T-helper 17 cell (primary cell): ENCODE measurements around the gene ALKBH1. TPM values are rescaled to one million over a fixed set of nuclear protein-coding genes. Genes with fewer than 3 reads are reported as not detected.
"Not testable (repeated sequence)": the region's sequence is repeated elsewhere in the genome, so short reads cannot be mapped to it uniquely, and the experiment has no call there.

Experiments used
- ATAC-seq: fragments of 150-1000 bp; cut with Tn5 transposase; 2 replicates; pipeline ENCODE4 v1.10.0; 2021; ENCODE audit warnings: mild to moderate bottlenecking, moderate library complexity
- DNase-seq, 3 donors: peaks; one replicate each; pipeline versions ENCODE4 v3.0.0 to v3.0.0-alpha.2; 2020 to 2021
- H3K9me3 ChIP-seq: one replicate; pipeline ENCODE4 v1.7.0; 2013; ENCODE audit warnings: low read length, mild to moderate bottlenecking; ENCODE audit not compliant: control insufficient read depth, poor library complexity, severe bottlenecking
- H3K27ac Mint-ChIP-seq: one replicate; pipeline ENCODE4 v1.8.0; 2022; ENCODE audit warnings: mild to moderate bottlenecking, moderate library complexity, mixed read lengths
- H3K27me3 Mint-ChIP-seq: one replicate; pipeline ENCODE4 v1.8.0; 2022; ENCODE audit warnings: mixed read lengths
- H3K36me3 Mint-ChIP-seq: one replicate; pipeline ENCODE4 v1.8.0; 2022; ENCODE audit warnings: low read depth, mixed read lengths
- H3K4me1 Mint-ChIP-seq: one replicate; pipeline ENCODE4 v1.8.0; 2022; ENCODE audit warnings: mild to moderate bottlenecking, mixed read lengths
- H3K4me3 Mint-ChIP-seq: one replicate; pipeline ENCODE4 v1.8.0; 2022; ENCODE audit warnings: mild to moderate bottlenecking, moderate library complexity, mixed read lengths
- total RNA-seq, 4 donors: library from RNA in 2 of 4; stranded (reverse) in 2 of 4; gene quantifications; one replicate each; pipeline ENCODE4 v1.2.3 and lab custom pipeline; 2022 to 2026

Gene ALKBH1
- total RNA-seq, 2 donors from 2014 or later: 8.8 to 10.6 TPM

DNA sequence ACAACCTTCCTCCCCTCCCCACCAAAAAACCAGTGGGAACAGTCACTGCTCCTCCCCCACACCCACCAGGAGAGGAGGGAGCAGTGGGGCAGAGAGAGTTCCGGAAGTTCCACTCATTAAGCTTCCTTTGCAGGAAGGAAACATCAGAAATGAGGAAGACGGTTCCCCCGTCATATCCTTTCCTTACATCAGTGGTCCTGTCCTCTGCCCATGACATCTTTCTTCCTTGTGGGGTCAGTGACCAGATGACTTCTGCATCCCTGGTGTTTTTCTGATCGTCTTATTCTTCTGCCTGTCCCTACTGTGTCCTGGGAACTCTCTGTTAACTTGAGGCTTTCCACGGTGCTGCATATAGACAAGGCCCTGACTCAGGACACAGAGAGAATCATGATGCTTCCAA lies 50.5 kb downstream of the ALKBH1 start:
- H3K36me3 Mint-ChIP-seq: no peaks in the 10 kb centered on the region
- DNase-seq (no peak), ATAC-seq (no peak)
- peaks cover 9% of the 10 kb centered on the region for H3K4me1 Mint-ChIP-seq
- no peak overlapping the region for H3K27ac Mint-ChIP-seq
- no peak overlapping the region for H3K4me3 Mint-ChIP-seq
- no peaks in the 10 kb centered on the region for H3K9me3 ChIP-seq
- H3K27me3 Mint-ChIP-seq: peaks cover 9% of the 10 kb centered on the region

DNA sequence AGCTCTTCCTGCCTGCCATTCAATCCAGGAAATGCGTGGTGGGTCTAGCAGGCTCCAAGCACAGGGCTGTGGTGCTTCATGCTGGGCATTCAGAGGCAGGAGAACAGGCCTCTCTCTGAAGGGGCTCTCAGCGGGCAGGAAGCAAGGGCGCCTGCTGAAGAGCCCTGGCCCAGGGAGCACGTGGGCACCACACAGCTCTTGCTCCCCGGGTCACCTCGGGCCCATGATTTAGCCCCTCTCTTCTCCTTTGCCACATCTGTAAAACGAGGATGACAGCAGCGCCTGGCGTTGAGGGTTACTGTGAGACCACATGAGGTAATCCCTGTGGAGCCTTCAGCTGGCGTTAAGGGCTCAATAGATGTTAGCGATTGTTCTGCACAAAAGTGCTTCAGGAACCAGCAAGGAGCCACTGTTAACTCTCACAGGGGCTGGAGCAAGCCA lies 53.8 kb downstream of the ALKBH1 start:
- H3K4me3 Mint-ChIP-seq: no peak overlapping the region
- H3K4me1 Mint-ChIP-seq: peaks cover 9% of the 10 kb centered on the region
- H3K36me3 Mint-ChIP-seq: no peaks in the 10 kb centered on the region
- ATAC-seq (no peak), DNase-seq (no peak)
- no peaks in the 10 kb centered on the region for H3K27me3 Mint-ChIP-seq
- H3K27ac Mint-ChIP-seq: peak overlapping the region; percentile 56
- H3K9me3 ChIP-seq: no peaks in the 10 kb centered on the region

DNA sequence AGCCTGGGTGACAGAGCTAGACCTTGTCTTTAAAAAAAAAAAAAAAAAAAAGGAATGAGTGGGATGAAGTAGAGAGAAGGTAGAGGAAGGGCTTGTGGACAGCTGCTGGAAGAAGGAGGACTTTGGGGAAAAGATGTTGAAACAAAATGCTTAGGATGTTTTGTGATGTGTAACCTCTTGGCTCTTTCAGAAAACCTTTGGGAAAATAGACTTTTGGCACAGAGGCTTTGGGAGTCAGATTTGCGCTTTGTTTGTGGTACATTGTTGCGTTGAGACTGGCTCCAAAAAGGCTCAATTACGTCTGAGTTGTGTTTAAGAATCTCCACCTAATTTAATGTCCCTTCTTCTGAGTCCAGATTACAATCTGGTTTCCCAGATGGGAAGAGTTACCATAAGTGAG lies 58.5 kb downstream of the ALKBH1 start:
- ATAC-seq (no peak), DNase-seq (no peak)
- Mint-ChIP-seq H3K4me3 (no peak overlapping the region), H3K27me3 (no peaks in the 10 kb centered on the region), H3K36me3 (no peaks in the 10 kb centered on the region), H3K27ac (no peak overlapping the region), H3K4me1 (peaks cover 2% of the 10 kb centered on the region)
- H3K9me3 ChIP-seq: no peaks in the 10 kb centered on the region

DNA sequence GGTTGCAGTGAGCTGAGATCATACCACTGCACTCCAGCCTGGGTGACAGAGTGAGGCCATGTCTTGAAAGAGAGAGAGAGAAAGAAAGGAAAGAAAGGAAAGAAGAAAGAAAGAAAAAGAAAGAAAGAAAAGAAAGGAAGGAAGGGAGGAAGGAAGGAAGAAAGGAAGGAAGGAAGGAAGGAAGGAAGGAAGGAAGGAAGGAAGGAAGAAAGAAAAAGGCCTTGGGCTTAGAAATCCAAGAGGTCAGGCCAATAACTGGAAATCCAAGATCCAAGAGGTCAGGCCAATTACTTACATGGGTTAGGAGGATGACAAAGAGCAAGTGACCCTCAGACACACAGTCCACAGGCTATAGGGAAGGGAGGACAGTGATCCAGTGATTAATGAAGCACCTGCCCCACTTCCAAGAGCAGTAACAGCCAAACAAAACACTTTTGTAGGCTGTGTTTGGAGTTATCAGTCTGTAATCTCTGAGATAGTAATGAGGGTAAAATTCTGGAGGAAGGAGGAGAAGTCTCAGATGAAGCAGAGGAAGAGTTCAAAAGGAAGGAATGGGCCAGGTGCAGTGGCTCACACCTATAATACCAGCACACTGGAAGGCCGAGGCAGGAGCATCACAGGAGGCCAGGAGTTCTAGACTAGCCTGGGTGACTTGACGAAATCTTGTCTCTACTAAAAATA lies 59.2 kb downstream of the ALKBH1 start:
- no peaks in the 10 kb centered on the region for H3K36me3 Mint-ChIP-seq
- ATAC-seq (no peak), DNase-seq (no peak)
- peaks cover 2% of the 10 kb centered on the region for H3K4me1 Mint-ChIP-seq
- no peak overlapping the region for H3K27ac Mint-ChIP-seq
- H3K4me3 Mint-ChIP-seq: no peak overlapping the region
- H3K9me3 ChIP-seq: no peaks in the 10 kb centered on the region
- peaks cover 3% of the 10 kb centered on the region for H3K27me3 Mint-ChIP-seq

DNA sequence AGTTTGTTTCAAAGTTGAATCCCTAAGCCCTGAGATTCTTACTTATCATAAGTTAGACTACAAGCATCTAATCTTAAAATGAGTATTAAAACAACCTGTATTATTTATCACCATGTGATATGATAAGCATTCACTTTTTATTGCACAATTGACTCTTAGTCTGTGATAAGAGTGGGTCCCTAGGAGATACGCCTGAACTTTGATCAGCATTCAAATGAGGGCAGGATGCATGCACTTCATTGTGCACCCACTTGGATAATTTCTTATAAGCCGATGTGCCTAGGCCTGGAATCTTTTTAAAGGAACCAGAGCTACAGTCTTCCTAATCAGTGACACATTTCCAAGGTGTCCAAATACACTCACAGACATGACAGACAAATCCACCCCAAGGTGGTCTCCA lies 60.0 kb downstream of the ALKBH1 start:
- Mint-ChIP-seq H3K4me3 (no peak overlapping the region), H3K27me3 (peaks cover 5% of the 10 kb centered on the region), H3K36me3 (no peaks in the 10 kb centered on the region), H3K4me1 (peaks cover 2% of the 10 kb centered on the region), H3K27ac (no peak overlapping the region)
- DNase-seq (no peak), ATAC-seq (no peak)
- no peaks in the 10 kb centered on the region for H3K9me3 ChIP-seq

DNA sequence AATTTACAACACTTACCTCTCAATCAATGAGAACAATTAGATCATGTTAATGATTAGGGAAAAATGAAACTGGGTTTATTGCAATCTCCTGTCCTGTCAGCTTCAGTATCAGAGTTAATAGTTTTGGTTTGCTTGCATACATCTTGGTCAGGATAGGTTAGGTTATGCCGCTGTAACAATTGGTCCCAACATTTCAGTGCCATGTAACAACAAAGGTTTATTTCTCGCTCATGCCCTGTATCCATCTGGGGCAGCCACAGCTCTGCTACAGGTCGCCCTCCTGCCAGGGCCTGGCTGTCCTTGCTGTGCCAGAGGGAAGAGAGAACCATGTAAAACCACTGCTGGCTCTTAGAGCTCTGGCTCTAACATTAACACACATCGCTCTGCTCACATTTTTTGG lies 60.9 kb downstream of the ALKBH1 start:
- Mint-ChIP-seq H3K27me3 (peaks cover 5% of the 10 kb centered on the region), H3K4me1 (peaks cover 2% of the 10 kb centered on the region), H3K4me3 (no peak overlapping the region), H3K36me3 (no peaks in the 10 kb centered on the region), H3K27ac (no peak overlapping the region)
- no peaks in the 10 kb centered on the region for H3K9me3 ChIP-seq
- ATAC-seq (no peak), DNase-seq (no peak)

DNA sequence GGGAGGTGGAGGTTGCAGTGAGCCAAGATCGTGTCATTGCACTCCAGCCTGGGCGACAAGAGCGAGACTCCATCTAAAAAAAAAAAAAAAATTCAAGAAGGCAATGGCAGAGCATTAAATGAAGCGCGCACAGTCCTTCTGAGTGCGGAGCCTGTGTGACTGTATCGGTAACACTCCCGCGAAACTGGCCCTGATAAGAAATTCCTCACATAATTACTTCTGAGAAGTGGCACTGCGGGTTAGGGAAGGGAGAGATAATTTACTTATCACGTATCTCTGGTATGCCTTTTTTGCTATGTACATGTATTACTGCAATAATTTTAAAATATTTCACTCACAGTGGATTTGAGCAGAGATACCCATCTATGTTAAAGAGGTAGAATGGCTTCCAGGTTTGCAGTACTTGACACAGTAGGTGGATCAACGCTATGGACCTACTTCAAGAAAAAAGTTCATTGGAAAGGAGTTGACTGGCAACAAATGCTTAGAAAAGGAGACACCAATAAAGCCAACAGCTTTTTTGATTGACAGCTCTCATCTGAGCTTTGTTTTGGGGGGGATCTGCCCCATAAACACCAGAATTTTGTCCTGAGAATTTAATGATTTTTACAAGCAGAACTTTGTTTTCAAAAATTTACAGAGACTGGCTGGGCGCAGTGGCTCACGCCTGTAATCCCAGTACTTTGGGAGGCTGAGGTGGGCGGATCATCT lies 62.1 kb downstream of the ALKBH1 start:
- no peaks in the 10 kb centered on the region for H3K9me3 ChIP-seq
- DNase-seq (no peak), ATAC-seq (no peak)
- Mint-ChIP-seq H3K36me3 (no peaks in the 10 kb centered on the region), H3K4me1 (peaks cover 6% of the 10 kb centered on the region), H3K27me3 (peaks cover 5% of the 10 kb centered on the region), H3K27ac (no peak overlapping the region), H3K4me3 (no peak overlapping the region)

DNA sequence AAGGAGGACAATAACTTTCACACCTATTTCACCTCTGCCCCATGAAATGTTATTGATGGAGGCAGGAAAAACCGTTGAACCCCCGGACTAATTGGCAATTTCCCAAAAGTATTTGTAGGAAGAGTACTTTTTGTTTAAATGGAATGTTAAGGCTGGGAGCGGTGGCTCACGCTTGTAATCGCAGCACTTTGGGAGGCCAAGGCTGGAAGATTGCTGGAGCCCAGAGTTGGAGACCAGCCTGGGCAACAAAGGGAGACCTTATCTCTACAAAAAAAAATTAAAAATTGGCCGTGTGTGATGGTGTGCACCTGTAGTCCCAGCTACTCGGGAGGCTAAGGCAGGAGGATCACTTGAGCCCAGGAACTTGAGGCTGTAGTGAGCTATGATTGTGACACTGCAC lies 65.4 kb downstream of the ALKBH1 start:
- ATAC-seq (no peak), DNase-seq (no peak)
- H3K4me3 Mint-ChIP-seq: peak overlapping the region; percentile 88
- H3K4me1 Mint-ChIP-seq: peaks cover 3% of the 10 kb centered on the region
- H3K27ac Mint-ChIP-seq: peak overlapping the region; percentile 90
- H3K36me3 Mint-ChIP-seq: no peaks in the 10 kb centered on the region
- no peaks in the 10 kb centered on the region for H3K9me3 ChIP-seq
- H3K27me3 Mint-ChIP-seq: peaks cover 5% of the 10 kb centered on the region

DNA sequence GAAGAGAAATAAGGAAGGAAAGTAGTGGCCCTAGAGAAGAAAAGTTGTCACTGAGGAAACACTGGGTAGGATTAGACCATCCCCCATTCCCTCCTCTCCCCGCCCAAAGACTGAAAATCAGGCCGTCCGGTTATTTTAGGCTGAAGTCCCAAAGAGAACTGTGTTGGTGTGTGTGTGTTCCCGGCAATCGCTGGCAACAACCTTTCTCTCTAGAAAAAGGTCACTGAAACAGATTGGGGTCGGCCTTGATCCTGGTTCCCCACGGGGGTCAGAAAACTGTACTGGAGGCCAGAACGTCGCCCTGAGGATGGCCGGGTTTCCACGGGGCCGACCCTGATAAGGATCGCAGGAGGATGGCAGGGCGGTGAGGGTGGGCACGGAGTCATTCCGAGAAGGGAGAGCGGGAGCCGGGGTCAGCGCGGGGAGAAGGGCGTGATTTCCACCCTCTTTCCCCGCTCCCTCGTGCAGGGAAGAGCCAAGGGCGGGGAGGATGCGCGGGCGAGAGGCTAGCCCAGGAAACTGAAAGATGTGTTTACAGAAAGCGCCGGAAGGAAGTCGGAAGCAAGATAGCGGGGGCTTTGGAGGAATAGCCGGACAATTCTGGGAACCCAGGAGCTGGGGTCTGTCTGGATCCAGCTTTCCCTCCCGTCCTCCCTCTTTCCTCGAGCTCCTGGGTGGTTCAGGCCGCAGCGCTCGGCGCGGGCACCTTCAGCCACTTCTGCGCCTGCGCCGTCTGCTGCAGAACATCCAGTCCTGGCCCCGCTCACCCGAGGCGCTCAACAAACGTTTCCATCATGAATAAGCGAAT lies 66.1 kb downstream of the ALKBH1 start:
- Mint-ChIP-seq H3K36me3 (no peaks in the 10 kb centered on the region), H3K27me3 (peaks cover 5% of the 10 kb centered on the region), H3K4me3 (peak overlapping the region; percentile 88), H3K27ac (peak overlapping the region; percentile 90), H3K4me1 (peaks cover 3% of the 10 kb centered on the region)
- peak; percentile 84 for ATAC-seq
- DNase-seq: peak; percentile 27 to 50 (median 42)
- no peaks in the 10 kb centered on the region for H3K9me3 ChIP-seq

DNA sequence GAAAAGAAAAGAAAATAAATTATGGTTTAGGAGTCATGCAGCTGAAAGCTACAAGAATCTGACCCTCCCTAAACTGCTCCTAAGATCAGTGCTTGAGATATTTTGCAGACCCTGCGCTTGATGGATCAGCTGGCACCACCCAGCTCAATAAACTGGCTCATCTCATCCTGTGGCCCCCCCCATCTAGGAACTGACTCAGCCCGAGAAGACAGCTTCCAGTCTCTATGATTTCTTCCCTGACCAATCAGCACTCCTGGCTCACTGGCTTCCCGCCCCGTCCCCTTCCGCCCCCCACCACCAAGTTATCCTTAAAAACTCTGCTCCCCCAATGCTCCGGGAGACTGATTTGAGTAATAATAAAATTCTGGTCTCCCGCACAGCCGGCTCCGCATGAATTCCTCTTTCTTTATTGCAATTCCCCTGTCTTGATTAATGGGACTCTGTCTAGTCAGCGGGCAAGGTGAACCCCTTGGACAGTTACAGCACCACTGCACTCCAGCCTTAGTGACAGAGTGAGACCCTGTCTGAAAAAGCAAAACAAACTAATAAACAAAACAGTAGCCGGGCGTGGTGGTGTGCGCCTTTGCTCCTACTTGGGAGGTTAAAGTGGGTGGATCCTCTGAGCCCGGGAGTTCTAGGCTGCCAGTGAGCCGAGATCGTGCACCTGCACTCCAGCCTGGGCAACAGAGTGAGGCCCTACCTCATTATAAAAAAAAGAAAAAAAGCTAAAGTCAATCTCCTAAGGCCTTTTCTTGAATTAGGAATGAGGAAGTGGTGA lies 66.9 kb downstream of the ALKBH1 start:
- Mint-ChIP-seq H3K4me3 (peak overlapping the region; percentile 88), H3K27ac (peak overlapping the region; percentile 90), H3K36me3 (no peaks in the 10 kb centered on the region), H3K27me3 (peaks cover 5% of the 10 kb centered on the region), H3K4me1 (peaks cover 3% of the 10 kb centered on the region)
- DNase-seq (no peak), ATAC-seq (peak; percentile 23)
- no peaks in the 10 kb centered on the region for H3K9me3 ChIP-seq

DNA sequence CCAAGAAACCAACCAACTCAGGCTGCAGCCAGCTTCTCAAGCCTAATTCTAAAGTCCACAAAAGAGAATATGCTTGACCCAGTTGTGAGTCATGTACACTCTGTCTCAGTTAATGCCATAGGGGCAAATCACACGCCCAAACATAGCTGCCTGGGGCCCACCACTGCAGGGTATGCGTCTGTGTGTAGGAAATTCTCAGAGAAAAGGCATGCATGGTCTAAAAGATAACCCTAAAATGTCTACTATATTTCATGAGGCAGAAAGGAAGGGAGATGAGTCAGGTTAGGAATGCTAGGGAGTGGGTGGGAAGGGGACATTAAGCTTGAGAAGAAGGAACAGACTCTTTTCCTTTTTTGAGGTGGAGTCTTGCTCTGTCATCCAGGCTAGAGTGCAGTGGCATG lies 69.1 kb downstream of the ALKBH1 start:
- H3K27me3 Mint-ChIP-seq: peaks cover 3% of the 10 kb centered on the region

DNA sequence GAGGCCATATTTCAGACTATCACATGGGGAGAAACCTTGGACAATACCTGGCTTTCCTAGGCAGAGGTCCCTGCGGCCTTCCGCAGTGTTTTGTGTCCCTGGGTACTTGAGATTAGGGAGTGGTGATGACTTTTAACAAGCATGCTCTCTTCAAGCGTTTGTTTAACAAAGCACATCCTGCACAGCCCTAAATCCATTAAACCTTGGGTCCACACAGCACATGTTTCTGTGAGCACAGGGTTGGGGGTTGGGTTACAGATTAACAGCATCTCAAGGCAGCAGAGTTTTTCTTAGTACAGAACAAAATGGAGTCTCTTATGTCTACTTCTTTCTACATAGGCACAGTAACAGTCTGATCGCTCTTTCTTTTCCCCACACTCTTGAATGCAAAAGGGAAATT lies 72.0 kb downstream of the ALKBH1 start:
- H3K4me3 Mint-ChIP-seq, ATAC-seq, H3K27ac Mint-ChIP-seq, DNase-seq, H3K9me3 ChIP-seq, H3K27me3 Mint-ChIP-seq, H3K4me1 Mint-ChIP-seq, H3K36me3 Mint-ChIP-seq: not testable (repeated sequence)

More for the DNA sequence above, 69.1 kb downstream of the ALKBH1 start:
- no peak overlapping the region for H3K4me3 Mint-ChIP-seq
- no peak for ATAC-seq
- DNase-seq: no peak
- no peaks in the 10 kb centered on the region for H3K9me3 ChIP-seq
- no peaks in the 10 kb centered on the region for H3K36me3 Mint-ChIP-seq
- H3K4me1 Mint-ChIP-seq: peaks cover 3% of the 10 kb centered on the region
- H3K27ac Mint-ChIP-seq: no peak overlapping the region

DNA sequence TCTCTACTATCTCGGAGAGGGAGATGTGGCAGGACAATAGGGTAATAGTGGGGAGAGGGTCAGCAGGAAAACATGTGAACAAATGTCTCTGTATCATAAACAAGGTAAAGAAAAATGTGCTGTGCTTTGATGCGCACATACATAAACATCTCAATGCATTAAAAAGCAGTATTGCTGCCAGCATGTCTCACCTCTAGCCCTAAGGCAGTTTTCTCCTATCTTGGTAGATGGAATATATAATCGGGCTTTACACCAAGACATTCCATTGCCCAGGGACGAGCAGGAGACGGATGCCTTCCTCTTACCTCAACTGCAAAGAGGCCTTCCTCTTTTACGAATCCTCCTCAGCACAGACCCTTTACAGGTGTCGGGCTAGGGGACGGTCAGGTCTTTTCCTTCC lies 72.4 kb downstream of the ALKBH1 start:
- not testable (repeated sequence) for ATAC-seq, H3K36me3 Mint-ChIP-seq, H3K4me3 Mint-ChIP-seq, H3K4me1 Mint-ChIP-seq, H3K27ac Mint-ChIP-seq, DNase-seq, H3K27me3 Mint-ChIP-seq, H3K9me3 ChIP-seq
